Stimulated activated CD8-positive, alpha-beta memory T cell treated with anti-CD3 and anti-CD28 coated beads, Interleukin-15, amount 100 ng/mL, for 4 hours (primary cell): ENCODE results near the gene POLE.

Experiments
- DNase-seq, 2 donors: peaks; one replicate each; pipeline ENCODE4 v3.0.0-alpha.2; 2020; ENCODE audit warnings: low read depth in 2 of 2

POLE gene

DNA sequence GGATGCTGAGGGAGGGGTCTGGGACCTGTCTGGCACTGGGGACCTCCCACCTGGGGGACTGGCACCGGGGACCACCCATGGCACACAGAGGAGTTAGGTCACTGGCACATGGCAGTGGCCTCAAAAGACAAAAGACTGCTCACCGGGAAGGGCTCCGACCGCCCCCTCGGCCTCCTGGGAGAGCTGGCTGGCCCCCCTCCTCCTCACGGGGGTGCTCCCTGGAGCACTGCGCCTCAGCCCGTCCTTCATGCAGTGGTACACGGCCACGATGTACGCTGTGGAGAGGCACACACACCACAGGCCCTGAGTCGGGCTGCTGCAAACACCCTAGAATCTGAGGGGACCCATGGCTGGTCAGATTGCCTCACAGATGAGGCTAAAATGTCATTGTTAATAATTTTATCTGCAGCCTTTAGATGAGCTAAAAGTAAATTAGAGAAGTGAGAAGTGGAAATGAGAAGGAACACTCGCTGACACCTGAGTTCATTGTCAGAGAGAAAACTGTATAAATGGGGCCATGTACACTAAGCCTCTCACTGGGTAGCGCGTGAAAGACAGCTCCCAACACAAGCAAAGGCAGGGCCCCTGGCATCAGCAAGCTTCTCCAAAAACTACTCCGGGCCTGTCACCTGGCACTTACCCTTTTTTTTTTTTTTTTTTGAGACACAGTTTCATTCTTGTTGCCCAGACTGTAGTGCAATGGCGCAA is 54.5 kb downstream of the POLE start:
- no peak for DNase-seq

GRCh38 chr12:132631666-132632065 is 55.5 kb downstream of the POLE start:
- no peak for DNase-seq

DNA sequence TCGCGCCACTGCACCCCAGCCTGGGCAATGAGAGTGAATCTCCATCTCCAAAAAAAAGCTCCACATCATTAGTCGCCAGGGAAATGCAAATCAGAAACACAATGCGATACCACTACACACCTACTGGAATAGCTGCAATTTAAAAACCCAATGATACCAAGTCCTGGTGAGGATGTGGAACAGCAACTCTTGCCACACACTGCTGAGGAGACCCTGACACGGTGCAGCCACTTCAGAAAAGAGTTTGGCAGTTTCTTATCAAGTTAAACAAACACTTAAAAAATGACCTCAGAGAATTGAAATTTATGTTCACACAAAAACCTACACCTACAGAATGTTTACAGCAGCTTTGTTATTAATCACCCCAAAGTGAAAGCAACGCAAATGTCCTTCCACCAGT is 56.5 kb downstream of the POLE start:
- DNase-seq: no peak

- DNase-seq: no peak
These were observed 57.8 kb downstream of the POLE start for GRCh38 chr12:132629330-132629729.

- no peak for DNase-seq
These were observed 61.3 kb downstream of the POLE start for GRCh38 chr12:132625731-132626430.

- DNase-seq: no peak
These were observed 62.1 kb downstream of the POLE start for GRCh38 chr12:132624910-132625630.

GRCh38 chr12:132624186-132624855 is 62.8 kb downstream of the POLE start:
- DNase-seq: no peak

DNA sequence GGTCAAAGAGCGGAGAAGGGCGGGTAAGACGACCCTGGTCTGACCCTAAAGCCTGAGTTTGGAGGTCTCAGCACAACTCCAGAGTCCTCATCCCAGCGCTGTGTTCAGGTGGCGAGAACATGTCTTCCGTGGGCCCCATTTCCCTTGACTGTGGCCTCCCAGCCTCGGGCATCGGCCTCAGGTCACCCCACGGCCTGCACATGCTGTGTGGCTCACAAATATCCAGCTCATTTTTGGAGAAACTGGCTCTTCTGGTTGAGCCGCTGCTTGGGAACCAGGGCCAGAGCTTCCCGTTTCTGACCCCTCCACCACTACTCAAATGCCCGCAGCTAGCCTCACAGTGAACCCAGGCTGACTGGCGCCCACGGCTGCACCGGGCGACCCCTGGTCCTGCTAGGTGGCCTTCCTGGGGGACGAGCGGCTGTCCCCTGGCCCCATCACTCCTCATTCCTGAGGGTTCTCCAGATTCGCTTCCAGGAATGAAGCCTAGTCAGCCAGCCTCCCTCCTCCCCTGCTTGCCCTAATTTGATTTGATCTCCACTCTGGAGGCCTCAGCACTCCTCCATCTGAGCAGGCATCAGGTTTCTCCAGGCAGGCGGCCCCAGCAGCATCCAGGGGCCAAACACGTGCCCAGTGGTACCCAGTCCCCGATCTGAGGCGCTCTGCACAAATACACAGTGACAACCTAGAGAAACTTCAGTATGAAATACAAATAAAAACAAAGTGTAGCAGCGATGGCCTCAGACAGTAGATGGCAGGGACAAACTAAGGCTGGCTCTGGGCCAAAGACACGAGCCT is 63.9 kb downstream of the POLE start:
- no peak for DNase-seq

- DNase-seq: no peak
These were observed 64.6 kb downstream of the POLE start for GRCh38 chr12:132622437-132623071.

DNA sequence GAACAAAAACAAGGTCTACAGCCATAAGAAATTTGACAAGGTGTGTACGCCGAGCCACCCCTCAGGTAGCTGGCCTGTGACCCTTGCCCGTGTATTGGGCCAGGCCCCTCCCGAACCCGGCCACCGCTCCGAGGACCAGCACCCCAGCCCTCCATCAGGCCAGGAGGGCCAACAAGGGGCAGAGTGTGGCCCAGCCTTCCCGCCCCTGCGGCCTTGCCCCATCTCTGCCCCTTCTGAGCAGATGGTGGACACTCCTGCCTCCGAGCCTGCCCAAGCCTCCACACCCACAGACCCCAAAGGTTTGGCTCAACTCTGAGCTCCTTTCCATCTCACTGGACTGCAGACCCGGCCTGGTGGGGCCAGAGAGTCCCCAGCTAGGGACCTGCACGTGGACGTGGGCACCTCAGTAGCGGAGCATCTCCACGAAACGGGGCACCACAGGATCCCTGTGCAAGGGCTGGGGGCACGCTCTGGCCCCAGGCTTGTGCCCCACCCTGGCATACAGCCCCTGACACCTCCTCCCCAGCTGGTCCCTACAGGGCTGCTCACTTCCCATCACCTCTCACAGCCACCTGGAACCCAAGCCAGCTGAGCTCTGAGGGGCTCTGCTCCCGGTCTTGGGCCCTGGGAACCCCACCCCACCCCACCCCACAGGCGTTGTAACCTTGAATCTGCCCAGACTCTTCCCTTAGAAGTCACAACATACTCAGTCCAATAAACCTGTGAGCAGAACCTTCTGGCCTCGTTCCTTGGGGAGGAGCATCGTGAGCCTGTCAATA is 65.3 kb downstream of the POLE start:
- DNase-seq: no peak

- no peak for DNase-seq
These were observed 66.1 kb downstream of the POLE start for GRCh38 chr12:132620899-132621656.

DNA sequence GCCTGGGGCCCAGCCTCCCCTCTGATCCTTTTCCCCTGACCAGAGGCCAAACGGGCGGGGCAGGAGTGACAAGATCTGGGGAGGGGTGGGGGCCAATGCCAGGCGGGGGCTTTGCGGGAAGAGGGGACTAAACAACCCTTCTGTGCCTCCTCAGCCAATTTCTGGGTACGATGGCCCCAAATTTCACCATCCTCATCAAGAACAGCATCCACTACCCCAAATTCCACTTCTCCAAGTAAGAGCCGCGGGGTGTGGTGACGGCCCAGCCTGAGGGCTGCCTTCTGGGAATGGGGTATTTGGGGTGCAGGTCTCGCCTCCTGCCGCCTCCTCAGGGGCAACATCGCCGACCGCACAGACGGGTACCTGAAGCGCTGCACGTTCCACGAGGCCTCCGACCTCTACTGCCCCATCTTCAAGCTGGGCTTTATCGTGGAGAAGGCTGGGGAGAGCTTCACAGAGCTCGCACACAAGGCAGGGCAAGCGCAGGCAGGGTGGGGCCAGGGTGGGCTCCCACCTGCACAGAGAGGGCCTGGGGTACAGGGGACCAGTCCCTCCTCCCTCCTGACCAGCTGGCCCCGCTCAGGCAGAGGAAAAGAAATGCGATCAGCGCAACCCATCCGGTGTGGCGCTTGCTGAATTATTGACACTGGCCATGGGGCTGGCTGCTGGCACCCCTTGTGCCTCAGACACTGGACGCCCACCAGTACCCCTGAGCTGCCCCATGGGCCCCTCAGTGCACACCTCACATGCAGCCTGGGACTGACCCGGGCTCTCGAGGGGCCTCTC is 66.8 kb downstream of the POLE start:
- no peak for DNase-seq

DNA sequence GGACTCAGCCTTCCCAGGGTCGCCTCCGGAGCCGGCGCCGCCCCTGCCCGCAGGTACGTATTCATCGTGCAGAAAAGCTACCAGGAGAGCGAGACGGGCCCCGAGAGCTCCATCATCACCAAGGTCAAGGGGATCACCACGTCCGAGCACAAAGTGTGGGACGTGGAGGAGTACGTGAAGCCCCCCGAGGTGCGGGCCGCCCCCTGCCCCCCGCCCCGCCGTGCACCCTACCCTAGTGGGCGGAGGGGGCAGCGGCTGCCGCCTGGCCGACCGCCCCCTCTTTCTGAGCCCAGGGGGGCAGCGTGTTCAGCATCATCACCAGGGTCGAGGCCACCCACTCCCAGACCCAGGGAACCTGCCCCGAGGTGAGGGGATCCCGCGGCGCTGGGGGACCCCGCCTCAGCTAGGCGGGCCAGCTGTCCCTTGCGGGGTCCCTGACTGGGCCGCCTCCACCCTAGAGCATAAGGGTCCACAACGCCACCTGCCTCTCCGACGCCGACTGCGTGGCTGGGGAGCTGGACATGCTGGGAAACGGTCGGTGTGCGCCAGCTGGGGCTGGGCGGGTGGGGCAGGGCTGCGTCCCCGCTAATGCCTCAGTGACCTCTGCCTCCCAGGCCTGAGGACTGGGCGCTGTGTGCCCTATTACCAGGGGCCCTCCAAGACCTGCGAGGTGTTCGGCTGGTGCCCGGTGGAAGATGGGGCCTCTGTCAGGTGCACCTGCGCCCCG is 67.6 kb downstream of the POLE start:
- DNase-seq: no peak

GRCh38 chr12:132619071-132619385 is 68.1 kb downstream of the POLE start:
- DNase-seq: no peak

DNA sequence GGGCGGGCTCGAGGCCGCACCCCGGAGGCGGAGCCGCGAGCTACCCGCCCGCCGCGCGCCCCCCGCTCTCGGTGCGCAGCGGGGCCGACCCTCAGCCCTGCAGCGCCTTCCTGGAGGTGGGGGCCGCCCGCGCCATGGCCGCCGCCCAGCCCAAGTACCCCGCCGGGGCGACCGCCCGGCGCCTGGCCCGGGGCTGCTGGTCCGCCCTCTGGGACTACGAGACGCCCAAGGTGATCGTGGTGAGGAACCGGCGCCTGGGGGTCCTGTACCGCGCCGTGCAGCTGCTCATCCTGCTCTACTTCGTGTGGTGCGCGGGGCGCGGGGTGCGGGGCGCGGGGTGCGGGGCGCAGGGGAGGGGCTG is 68.5 kb downstream of the POLE start, which contains the start of gene P2RX2:
P2RX2 (plus strand) TSS at position 94 of the 361 bp plus-strand sequence; CDS start at position 135, 41 bp downstream.
- no peak for DNase-seq

DNA sequence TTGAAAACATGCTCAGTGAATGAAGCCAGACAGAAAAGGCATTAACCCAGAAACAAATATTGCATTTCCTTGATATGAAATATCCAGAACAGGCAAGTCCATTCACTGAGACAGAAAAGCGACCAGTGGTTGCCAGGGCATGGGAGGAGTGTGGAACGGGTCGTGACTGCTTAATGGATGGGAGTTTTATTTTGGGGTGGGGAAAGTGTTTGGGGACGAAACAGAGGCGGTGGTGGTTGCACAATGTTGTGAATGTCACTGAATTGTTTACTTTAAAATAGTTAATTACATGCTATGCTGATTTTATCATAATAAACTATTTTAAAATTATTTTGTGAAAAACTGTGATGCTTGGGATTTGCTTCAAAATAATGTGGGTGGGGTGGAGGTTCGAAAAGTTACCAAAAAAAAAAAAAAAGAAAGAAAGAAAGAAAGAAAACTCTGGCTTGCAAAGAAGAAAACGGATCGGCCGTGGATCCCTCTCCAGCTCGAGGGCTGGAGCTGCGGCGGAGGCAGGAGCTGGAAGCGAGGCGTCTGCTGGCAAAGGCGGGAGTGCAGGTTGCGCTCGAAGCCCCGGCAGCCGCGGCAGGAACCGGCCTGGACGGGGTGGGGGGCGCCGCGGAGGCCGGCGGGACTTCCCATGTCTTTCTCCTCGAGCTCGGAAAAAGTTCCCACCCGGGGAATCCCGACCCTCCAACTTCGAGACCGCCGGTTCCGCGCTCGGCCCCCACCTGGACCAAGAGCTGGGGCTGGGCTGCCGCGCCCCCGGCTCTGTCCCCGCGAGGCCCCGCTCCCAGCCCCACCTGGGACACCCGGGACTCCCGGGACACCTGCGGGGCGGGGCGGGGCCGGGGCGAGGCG is 69.1 kb downstream of the POLE start:
- DNase-seq: no peak

DNA sequence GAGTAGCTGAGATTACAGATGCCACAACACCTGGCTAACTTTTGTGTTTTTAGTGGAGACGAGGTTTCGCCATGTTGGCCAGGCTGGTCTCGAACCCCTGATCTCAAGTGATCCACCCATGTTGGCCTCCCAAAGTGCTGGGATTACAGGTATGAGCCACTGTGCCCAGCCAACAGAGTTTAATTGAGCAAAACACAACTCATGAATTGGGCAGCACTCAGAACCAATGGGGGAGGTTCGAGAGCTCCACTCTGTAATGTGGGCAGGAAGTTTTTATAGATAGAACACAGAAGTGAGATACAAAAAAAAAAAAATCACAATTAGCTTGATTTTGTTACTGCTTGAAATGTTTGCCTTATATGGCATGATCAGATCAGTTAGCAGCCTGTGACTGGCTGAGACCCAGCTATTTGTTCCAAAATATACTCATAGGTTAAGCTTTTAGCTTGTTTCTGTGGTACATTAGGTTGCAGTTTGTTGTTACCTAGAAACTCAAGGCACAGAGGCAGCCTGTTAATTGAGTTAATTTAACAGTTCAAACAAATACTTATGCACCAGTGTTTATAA is 69.9 kb downstream of the POLE start:
- DNase-seq: no peak
